HG02763 (cell line): ENCODE data around the gene PRKG1.
"Not testable (repeated sequence)": the region's sequence is repeated elsewhere in the genome, so short reads cannot be mapped to it uniquely, and the experiment has no call there.

Source experiments
- ATAC-seq: cut with Tn5 transposase; IDR thresholded peaks from one replicate; pipeline ENCODE4 v1.9.1; 2021; ENCODE audit warnings: mild to moderate bottlenecking, moderate library complexity; ENCODE audit not compliant: unreplicated experiment

Gene PRKG1

DNA sequence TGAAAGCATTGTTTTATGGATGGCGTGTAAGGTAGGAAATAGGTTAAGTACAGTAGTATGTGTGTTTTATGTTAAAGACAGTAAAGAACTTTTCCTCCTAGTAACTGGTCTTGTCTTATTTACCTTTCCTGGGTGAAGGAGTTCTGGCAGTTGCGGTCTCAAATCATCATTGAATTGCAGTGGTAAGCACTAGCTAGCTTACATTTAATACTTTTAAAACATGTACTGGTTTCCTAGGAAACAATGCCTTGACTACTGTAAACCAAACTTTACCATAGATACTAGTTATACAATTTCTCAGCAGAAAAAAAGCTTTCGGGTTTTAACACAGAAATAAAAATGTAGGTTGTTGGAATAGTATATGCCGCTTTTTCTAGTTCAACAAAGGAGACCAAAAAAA lies 37.7 kb downstream of the PRKG1 start:
- no peak for ATAC-seq

GRCh38 chr10:51113007-51113406 lies 38.7 kb downstream of the PRKG1 start:
- ATAC-seq = no peak

GRCh38 chr10:51117053-51117660 lies 42.9 kb downstream of the PRKG1 start:
- ATAC-seq = no peak

DNA sequence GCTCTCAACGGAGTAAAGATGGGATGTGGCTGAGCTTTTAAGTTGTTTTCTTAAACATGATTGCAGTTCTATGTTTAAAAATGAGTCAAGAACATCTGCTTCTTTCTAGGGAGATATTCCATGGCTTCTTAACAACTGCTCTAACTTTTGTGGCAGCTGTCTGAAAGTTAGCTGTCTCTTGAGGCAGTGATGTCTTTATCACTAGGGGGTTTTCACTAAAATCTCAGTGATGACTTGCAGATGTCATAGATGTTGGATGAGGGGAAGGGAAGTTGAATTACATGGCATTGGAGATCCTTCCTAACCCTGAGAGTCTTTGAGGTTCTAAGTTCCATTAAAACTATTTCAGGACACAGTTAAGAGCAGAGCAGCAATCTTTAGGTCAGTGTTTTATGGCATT lies 43.5 kb downstream of the PRKG1 start:
- no peak for ATAC-seq

DNA sequence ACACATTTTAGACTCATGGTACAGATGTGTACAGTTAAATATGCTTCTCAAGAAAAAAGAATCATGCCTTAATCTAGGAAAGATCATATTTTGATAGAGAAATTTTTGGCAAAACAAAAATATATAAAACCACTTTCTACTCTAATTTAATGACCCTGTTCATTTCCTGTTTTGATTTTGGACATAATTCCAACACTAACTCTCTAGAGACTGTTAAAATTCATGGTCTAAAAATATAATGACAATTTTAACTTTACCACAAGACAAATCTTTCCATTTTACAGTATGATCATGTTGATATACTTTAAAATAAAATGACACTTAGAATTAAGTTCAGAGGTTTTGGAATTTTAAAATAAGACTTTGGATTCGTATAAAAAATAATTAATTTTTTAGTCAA lies 45.2 kb downstream of the PRKG1 start:
- ATAC-seq = no peak

DNA sequence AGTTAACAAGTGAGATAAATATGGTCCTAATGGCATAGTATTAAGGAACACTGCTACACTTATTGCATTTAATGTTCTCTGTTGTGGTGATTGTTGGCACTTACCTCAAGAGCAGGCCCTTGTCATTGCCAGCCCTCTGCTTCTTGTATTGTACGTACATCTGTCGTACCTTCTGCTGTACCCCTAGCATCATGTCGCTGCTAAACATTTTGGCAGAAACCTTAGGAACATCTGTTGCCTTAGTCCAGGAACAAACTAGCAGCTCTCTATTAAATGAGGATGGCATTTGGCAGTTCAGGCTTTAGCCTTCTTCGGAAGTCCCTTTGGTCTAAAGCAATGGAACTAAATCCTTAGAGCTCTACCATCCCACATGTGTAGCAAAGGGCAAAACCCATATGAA lies 47.6 kb downstream of the PRKG1 start:
- ATAC-seq = no peak

- no peak for ATAC-seq
Measured at GRCh38 chr10:51124852-51125251, 50.6 kb downstream of the PRKG1 start.

- ATAC-seq = no peak
Measured at GRCh38 chr10:51125518-51125917, 51.2 kb downstream of the PRKG1 start.

GRCh38 chr10:51129946-51130544 lies 55.8 kb downstream of the PRKG1 start:
- ATAC-seq = no peak

GRCh38 chr10:51137756-51138529 lies 63.7 kb downstream of the PRKG1 start:
- no peak for ATAC-seq

DNA sequence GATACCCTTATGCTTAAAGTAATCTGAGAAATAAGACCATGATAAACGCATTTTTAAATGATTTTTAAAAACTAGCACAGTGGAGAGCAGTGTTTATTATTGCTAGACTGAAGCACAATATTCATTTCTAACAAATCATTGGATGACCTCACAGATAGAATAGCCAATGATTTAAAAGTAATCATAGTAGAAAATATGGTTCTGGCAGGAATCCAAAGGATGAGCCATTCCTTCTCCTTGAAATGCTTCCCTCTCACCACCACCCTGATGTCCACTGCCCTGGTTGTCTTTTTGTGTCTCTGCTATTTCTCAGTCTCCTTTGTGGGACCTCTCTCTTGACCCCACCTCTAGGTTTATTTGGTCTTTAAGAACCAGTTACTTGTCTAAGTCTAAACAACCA lies 64.9 kb downstream of the PRKG1 start:
- ATAC-seq = no peak

GRCh38 chr10:51141010-51141409 lies 66.7 kb downstream of the PRKG1 start:
- no peak for ATAC-seq

GRCh38 chr10:51144161-51144781 lies 70.0 kb downstream of the PRKG1 start:
- ATAC-seq = no peak

DNA sequence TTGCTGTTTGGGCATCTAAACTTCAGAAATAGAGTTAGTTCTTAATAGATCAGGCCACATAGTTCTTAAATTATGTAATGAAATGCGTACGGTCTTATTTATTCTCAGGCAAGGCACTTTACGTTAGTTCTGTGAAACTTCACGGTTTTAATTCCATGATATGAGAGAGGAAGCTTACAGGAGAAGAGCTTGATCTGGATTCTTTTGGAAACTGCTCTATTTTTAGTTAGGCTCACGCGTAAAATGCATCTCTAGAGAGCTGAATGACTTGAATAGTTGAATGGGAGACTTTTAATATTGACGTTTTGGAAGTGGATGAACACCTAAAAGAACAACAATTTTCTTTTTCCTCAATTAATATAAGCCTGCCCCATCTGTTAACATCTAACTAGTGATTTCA lies 71.1 kb downstream of the PRKG1 start:
- no peak for ATAC-seq

DNA sequence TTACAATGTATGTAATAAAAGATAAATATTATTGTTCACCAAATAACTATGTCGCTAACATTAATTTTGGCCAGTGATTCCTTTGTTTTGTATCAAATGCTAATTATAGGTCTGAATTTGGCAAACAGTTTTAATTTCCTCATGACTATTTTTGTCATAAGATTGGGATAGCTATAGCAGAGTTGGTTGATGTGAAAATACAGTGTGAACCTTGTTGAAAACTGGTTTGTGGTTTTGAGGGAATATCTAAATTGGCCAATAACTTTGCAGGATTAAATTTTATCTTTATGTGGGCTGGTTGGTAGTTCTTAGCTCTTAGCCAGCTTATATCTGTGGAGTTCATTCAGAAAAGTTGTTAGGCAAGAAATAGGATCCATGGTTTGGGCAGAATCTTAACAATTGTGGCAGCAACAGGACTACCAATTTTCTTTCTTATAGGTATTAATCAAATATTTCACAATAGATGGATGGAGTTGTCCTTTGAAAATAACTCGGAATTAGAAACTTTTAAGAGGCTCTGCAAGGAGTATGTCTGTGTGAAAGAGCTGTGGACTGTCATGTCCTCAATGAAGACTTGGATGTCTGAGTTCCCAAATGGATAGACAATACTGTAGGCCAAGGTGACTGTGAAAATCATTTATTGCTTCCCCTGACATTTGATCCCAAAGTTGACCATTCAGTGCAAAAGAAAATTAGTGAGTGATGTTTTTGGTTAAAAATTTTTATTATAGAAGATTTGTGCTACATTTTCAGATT lies 73.5 kb downstream of the PRKG1 start:
- no peak for ATAC-seq

DNA sequence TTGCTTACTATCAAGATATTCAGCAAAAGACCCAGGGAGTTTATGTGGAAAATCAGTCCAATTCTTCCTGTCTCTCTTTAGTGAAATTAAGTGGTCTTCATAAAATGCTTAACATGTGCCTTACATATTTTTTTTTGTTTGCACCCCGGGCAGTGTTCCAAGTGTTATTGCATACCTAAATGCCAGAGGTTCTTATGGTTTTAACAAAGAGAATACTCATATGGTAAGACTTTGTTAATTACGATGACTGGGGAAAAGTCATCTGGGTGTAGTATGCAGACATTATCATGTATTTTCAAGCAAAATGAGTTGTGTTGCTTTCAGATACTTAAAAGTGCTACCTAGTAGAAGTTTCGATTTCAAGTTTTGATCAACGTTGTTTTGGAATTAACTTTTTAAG lies 82.6 kb downstream of the PRKG1 start:
- ATAC-seq = no peak

DNA sequence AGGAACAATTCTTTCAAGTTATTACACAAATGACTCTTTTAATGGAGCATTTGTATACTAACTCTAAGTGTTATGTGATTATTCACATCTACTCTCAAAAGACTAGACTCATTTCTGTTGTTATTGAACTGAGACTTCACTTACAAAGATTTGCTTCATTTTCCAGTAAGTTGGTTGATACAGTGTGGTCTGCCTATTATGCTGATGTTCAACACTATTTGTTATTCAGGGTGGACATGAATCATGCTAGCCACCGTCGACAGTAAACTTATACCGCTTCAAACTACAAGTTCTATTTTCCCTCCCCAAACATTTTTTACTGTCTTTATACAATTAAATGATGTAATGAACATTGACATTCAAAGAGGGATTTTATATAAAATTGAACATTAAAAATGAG lies 84.5 kb downstream of the PRKG1 start:
- no peak for ATAC-seq

- ATAC-seq = no peak
Measured at GRCh38 chr10:51159841-51160240, 85.6 kb downstream of the PRKG1 start.

DNA sequence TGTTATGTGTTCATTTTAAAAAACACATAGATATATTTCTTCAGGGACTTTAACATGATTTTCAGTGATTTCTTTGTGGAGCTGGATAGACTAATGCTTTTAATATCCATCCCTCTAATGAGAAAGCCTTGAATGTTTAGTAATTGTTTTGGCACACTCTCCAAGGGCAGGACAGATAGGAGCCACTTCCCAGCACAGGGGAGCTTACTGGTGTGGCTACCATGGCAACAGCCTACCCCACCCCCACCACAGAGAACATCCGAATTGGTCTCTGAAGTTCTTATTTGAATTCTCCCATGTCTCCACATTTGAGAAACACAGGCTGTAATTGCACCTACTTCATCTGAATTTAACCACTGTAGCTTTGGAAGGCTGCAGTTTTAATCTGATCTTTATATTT lies 87.7 kb downstream of the PRKG1 start:
- no peak for ATAC-seq

DNA sequence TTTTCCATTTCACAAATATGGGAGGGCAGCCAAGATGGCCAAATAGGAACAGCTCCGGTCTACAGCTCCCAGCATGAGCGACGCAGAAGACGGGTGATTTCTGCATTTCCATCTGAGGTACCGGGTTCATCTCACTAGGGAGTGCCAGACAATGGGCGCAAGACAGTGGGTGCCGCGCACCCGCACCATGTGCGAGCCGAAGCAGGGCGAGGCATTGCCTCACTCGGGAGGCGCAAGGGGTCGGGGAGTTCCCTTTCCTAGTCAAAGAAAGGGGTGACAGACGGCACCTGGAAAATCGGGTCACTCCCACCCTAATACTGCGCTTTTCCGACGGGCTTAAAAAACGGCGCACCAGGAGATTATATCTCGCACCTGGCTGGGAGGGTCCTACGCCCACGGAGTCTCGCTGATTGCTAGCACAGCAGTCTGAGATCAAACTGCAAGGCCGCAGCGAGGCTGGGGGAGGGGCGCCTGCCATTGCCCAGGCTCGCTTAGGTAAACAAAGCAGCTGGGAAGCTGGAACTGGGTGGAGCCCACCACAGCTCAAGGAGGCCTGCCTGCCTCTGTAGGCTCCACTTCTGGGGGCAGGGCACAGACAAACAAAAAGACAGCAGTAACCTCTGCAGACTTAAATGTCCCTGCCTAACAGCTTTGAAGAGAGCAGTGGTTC lies 89.2 kb downstream of the PRKG1 start:
- not testable (repeated sequence) for ATAC-seq
